Measurements from ENCODE around the gene AKAIN1. TPM values are rescaled to one million over a fixed set of nuclear protein-coding genes. Genes with fewer than 3 reads are reported as not detected.

AKAIN1 gene
- not detected for total RNA-seq

- H3K36me3 Mint-ChIP-seq, result peaks cover 5 to 24% of the 10 kb centered on the region in 2 donors
- peak; percentile 66 to 83 for ATAC-seq
- DNase-seq (ENCODE audit: low spot score in 2 of 2), result peak in 1 of 2 donors; percentile 38
These were observed at the start of gene AKAIN1 for GRCh38 chr18:5197032-5197434. AKAIN1 (minus strand) TSS chr18:5197257; CDS start chr18:5197053, 204 bp downstream.

GRCh38 chr18:5244941-5245340 is 47.9 kb upstream of the AKAIN1 start:
- Mint-ChIP-seq H3K27ac (no peak overlapping the region), H3K36me3 (peaks cover 40 to 43% of the 10 kb centered on the region in 2 donors), H3K9me3 (peaks cover 0 to 4% of the 10 kb centered on the region in 2 donors)
- ATAC-seq (no peak), DNase-seq (ENCODE audit: low spot score in 2 of 2) (no peak)

More at GRCh38 chr18:5197032-5197434, at the start of gene AKAIN1:
- peaks cover 0 to 4% of the 10 kb centered on the region in 2 donors for H3K9me3 Mint-ChIP-seq
- H3K27ac Mint-ChIP-seq, result no peak within 1 kb of the TSS

GRCh38 chr18:5239447-5239846 is 42.4 kb upstream of the AKAIN1 start:
- peaks cover 50 to 59% of the 10 kb centered on the region in 2 donors for H3K36me3 Mint-ChIP-seq
- DNase-seq (ENCODE audit: low spot score in 2 of 2) (no peak), ATAC-seq (no peak)
- H3K27ac Mint-ChIP-seq, result no peak overlapping the region
- H3K9me3 Mint-ChIP-seq, result no peaks in the 10 kb centered on the region

- H3K9me3 Mint-ChIP-seq, result no peaks in the 10 kb centered on the region
- peak overlapping the region; percentile 96 to 98 for H3K27ac Mint-ChIP-seq
- ATAC-seq (peak; percentile 49 to 50), DNase-seq (ENCODE audit: low spot score in 2 of 2) (peak; percentile 35 to 57)
- H3K36me3 Mint-ChIP-seq, result peaks cover 43 to 58% of the 10 kb centered on the region in 2 donors
These were observed 41.4 kb upstream of the AKAIN1 start for GRCh38 chr18:5238371-5238976.

- DNase-seq (ENCODE audit: low spot score in 2 of 2) (peak; percentile 88 to 91), ATAC-seq (peak; percentile 92 to 95)
- Mint-ChIP-seq H3K9me3 (no peaks in the 10 kb centered on the region), H3K36me3 (peaks cover 40 to 52% of the 10 kb centered on the region in 2 donors), H3K27ac (peak overlapping the region; percentile 96 to 98)
These were observed 40.8 kb upstream of the AKAIN1 start for GRCh38 chr18:5237723-5238370.

- H3K36me3 Mint-ChIP-seq, result peaks cover 38 to 49% of the 10 kb centered on the region in 2 donors
- DNase-seq (ENCODE audit: low spot score in 2 of 2) (peak in 1 of 2 donors; percentile 57), ATAC-seq (peak; percentile 42 to 44)
- no peaks in the 10 kb centered on the region for H3K9me3 Mint-ChIP-seq
- peak overlapping the region; percentile 96 to 98 for H3K27ac Mint-ChIP-seq
These were observed 40.1 kb upstream of the AKAIN1 start for GRCh38 chr18:5237083-5237722.

- ATAC-seq, result peak; percentile 96
- Mint-ChIP-seq H3K9me3 (peaks cover 0 to 18% of the 10 kb centered on the region in 2 donors), H3K27ac (peak overlapping the region; percentile 67 to 72), H3K36me3 (peaks cover 0 to 15% of the 10 kb centered on the region in 2 donors)
- no peak for DNase-seq (ENCODE audit: low spot score in 2 of 2)
These were observed 17.7 kb upstream of the AKAIN1 start for GRCh38 chr18:5214583-5215351.

GRCh38 chr18:5207471-5208150 is 10.6 kb upstream of the AKAIN1 start:
- DNase-seq (ENCODE audit: low spot score in 2 of 2) (no peak), ATAC-seq (no peak)
- Mint-ChIP-seq H3K36me3 (no peaks in the 10 kb centered on the region), H3K27ac (no peak overlapping the region), H3K9me3 (peaks cover 0 to 7% of the 10 kb centered on the region in 2 donors)

GRCh38 chr18:5198311-5198710 is 1.3 kb upstream of the AKAIN1 start:
- peaks cover 0 to 4% of the 10 kb centered on the region in 2 donors for H3K9me3 Mint-ChIP-seq
- H3K27ac Mint-ChIP-seq, result no peak overlapping the region
- DNase-seq (ENCODE audit: low spot score in 2 of 2) (no peak), ATAC-seq (no peak)
- peaks cover 5 to 24% of the 10 kb centered on the region in 2 donors for H3K36me3 Mint-ChIP-seq

GRCh38 chr18:5197461-5197860 is 404 bp upstream of the AKAIN1 start:
- H3K36me3 Mint-ChIP-seq, result peaks cover 5 to 24% of the 10 kb centered on the region in 2 donors
- no peak overlapping the region for H3K27ac Mint-ChIP-seq
- ATAC-seq (no peak), DNase-seq (ENCODE audit: low spot score in 2 of 2) (no peak)
- H3K9me3 Mint-ChIP-seq, result peaks cover 0 to 4% of the 10 kb centered on the region in 2 donors

GRCh38 chr18:5196253-5197031 is 615 bp downstream of the AKAIN1 start:
- Mint-ChIP-seq H3K27ac (no peak overlapping the region), H3K9me3 (peaks cover 0 to 4% of the 10 kb centered on the region in 2 donors), H3K36me3 (peaks cover 5 to 24% of the 10 kb centered on the region in 2 donors)
- peak; percentile 22 to 26 for ATAC-seq
- no peak for DNase-seq (ENCODE audit: low spot score in 2 of 2)

- Mint-ChIP-seq H3K36me3 (peaks cover 5 to 24% of the 10 kb centered on the region in 2 donors), H3K27ac (no peak overlapping the region), H3K9me3 (peaks cover 0 to 4% of the 10 kb centered on the region in 2 donors)
- no peak for DNase-seq (ENCODE audit: low spot score in 2 of 2)
- no peak for ATAC-seq
These were observed 1.4 kb downstream of the AKAIN1 start for GRCh38 chr18:5195656-5196055.

GRCh38 chr18:5180254-5180653 is 16.8 kb downstream of the AKAIN1 start:
- Mint-ChIP-seq H3K36me3 (peaks cover 0 to 2% of the 10 kb centered on the region in 2 donors), H3K27ac (no peak overlapping the region), H3K9me3 (no peaks in the 10 kb centered on the region)
- no peak for ATAC-seq
- DNase-seq (ENCODE audit: low spot score in 2 of 2), result no peak

GRCh38 chr18:5178519-5178918 is 18.5 kb downstream of the AKAIN1 start:
- no peaks in the 10 kb centered on the region for H3K9me3 Mint-ChIP-seq
- DNase-seq (ENCODE audit: low spot score in 2 of 2) (no peak), ATAC-seq (no peak)
- no peaks in the 10 kb centered on the region for H3K36me3 Mint-ChIP-seq
- no peak overlapping the region for H3K27ac Mint-ChIP-seq

- Mint-ChIP-seq H3K9me3 (peaks cover 9 to 11% of the 10 kb centered on the region in 2 donors), H3K36me3 (peaks cover 14 to 16% of the 10 kb centered on the region in 2 donors), H3K27ac (no peak overlapping the region)
- DNase-seq (ENCODE audit: low spot score in 2 of 2), result no peak
- ATAC-seq, result no peak
These were observed 21.7 kb downstream of the AKAIN1 start for GRCh38 chr18:5175378-5175777.
